A549 (cell line): ENCODE measurements around the gene SLIT3. TPM values are rescaled to one million over a fixed set of nuclear protein-coding genes. Genes with fewer than 3 reads are reported as not detected.

Experiments used
- ATAC-seq, 2 experiments: fragments of 200-7000 bp in 1 of 2; fragments of >200 bp in 1 of 2; cut with Nextera tagmentation in 1 of 2; cut with Tn5 transposase in 1 of 2; 3 replicates each; pipeline versions ENCODE4 v1.8.0 to v1.9.1; 2018 to 2020; ENCODE audit warnings: mild to moderate bottlenecking in 1 of 2, moderate library complexity in 1 of 2
- CTCF ChIA-PET: fragments of 300-600 bp; sonication (Branson Sonifier 250); formaldehyde crosslinking; extraction: SDS; loops from one replicate; lab custom pipeline; 2021; ENCODE audit warnings: antibody characterized with exemption, inconsistent platforms; lab: Yijun Ruan, JAX
- POLR2A ChIA-PET: fragments of 350-600 bp; formaldehyde crosslinking; extraction: SDS; loops from one replicate; lab custom pipeline; 2021; ENCODE audit warnings: antibody characterized with exemption, inconsistent platforms; lab: Yijun Ruan, JAX
- DNase-seq, 2 experiments: peaks; one replicate each; pipeline versions ENCODE4 v3.0.0 to v3.0.0-alpha.2; 2011 to 2016; ENCODE audit warnings: low read depth in 1 of 2, low spot score in 1 of 2
- FAIRE-seq: peaks from 2 replicates; lab custom pipeline; 2011; peaks lifted over from hg19 to GRCh38; lab: Jason Lieb, UNC
- H3K27ac ChIP-seq, 2 experiments: fragments of >200 bp; sonication (Bioruptor Twin); formaldehyde crosslinking; 3 replicates each; pipeline ENCODE4 v1.5.1; 2016 to 2017
- H3K4me1 ChIP-seq: fragments of >200 bp; sonication (Bioruptor Twin); formaldehyde crosslinking; 3 replicates; pipeline ENCODE4 v1.6.1; 2016
- H3K4me2 ChIP-seq: fragments of >200 bp; sonication (Bioruptor Twin); formaldehyde crosslinking; 3 replicates; pipeline ENCODE4 v1.6.1; 2016
- H3K4me3 ChIP-seq: fragments of >200 bp; sonication (Bioruptor Twin); formaldehyde crosslinking; 3 replicates; pipeline ENCODE4 v1.5.1; 2016
- H3K9me3 ChIP-seq: fragments of >200 bp; sonication (Bioruptor Twin); formaldehyde crosslinking; 3 replicates; pipeline ENCODE4 v1.6.1; 2016
- CBX8 ChIP-seq: fragments of 200-600 bp; sonication (generic); IDR thresholded peaks from 2 replicates; pipeline ENCODE4 v1.6.1; 2016
- CHD2 ChIP-seq: fragments of 150-350 bp; IDR thresholded peaks from 2 replicates; pipeline ENCODE4 v1.6.1; 2014; ENCODE audit warnings: low read length; ENCODE audit not compliant: partially characterized antibody
- CHD4 ChIP-seq: fragments of 200-600 bp; sonication (generic); IDR thresholded peaks from 2 replicates; pipeline ENCODE4 v1.6.1; 2016; ENCODE audit warnings: antibody characterized with exemption, mild to moderate bottlenecking, borderline replicate concordance
- CTCF ChIP-seq: fragments of >200 bp; sonication (Bioruptor Twin); formaldehyde crosslinking; IDR thresholded peaks from 3 replicates; pipeline ENCODE4 v1.5.1; 2016
- EHF ChIP-seq: fragments of 250-450 bp; sonication (Bioruptor Pico); IDR thresholded peaks from 2 replicates; pipeline ENCODE4 v1.5.0; 2020; ENCODE audit warnings: mild to moderate bottlenecking
- ESRRA ChIP-seq: fragments of 150-350 bp; IDR thresholded peaks from 2 replicates; pipeline ENCODE4 v1.6.1; 2014; ENCODE audit warnings: mild to moderate bottlenecking, low read length, borderline replicate concordance
- FOSB ChIP-seq: fragments of 250-450 bp; sonication (Bioruptor Pico); IDR thresholded peaks from 2 replicates; pipeline ENCODE4 v1.5.0; 2020; ENCODE audit warnings: mild to moderate bottlenecking, moderate library complexity
- GATA3 ChIP-seq: IDR thresholded peaks from 2 replicates; pipeline ENCODE4 v1.6.1; 2012; ENCODE audit warnings: borderline replicate concordance
- HOXA7 ChIP-seq: fragments of 250-450 bp; sonication (Bioruptor Pico); IDR thresholded peaks from 2 replicates; pipeline ENCODE4 v1.5.0; 2020; ENCODE audit warnings: mild to moderate bottlenecking, moderate library complexity
- HOXB13 ChIP-seq: fragments of 250-450 bp; sonication (Bioruptor Pico); IDR thresholded peaks from 2 replicates; pipeline ENCODE4 v1.5.0; 2020; ENCODE audit warnings: low read depth, mild to moderate bottlenecking, moderate library complexity
- KDM1A ChIP-seq: fragments of 200-600 bp; sonication (generic); IDR thresholded peaks from 2 replicates; pipeline ENCODE4 v1.6.1; 2016; ENCODE audit warnings: low read depth, mild to moderate bottlenecking
- KDM5A ChIP-seq: fragments of 200-600 bp; sonication (generic); IDR thresholded peaks from 2 replicates; pipeline ENCODE4 v1.6.1; 2016; ENCODE audit warnings: antibody characterized with exemption, mild to moderate bottlenecking
- MAFK ChIP-seq: fragments of 450-650 bp; IDR thresholded peaks from 2 replicates; pipeline ENCODE4 v1.6.1; 2014; ENCODE audit not compliant: partially characterized antibody
- MAZ ChIP-seq: fragments of 150-350 bp; IDR thresholded peaks from 2 replicates; pipeline ENCODE4 v1.6.1; 2014; ENCODE audit warnings: antibody characterized with exemption, low read depth, low read length, borderline replicate concordance
- NFE2L2 ChIP-seq: fragments of 150-350 bp; conservative IDR thresholded peaks from 2 replicates; pipeline ENCODE4 v1.6.1; 2014; ENCODE audit warnings: low read length
- NR3C1 ChIP-seq: fragments of >200 bp; sonication (Bioruptor Twin); formaldehyde crosslinking; IDR thresholded peaks from 3 replicates; pipeline ENCODE4 v1.6.1; 2017
- POLR2A ChIP-seq: IDR thresholded peaks from 2 replicates; pipeline ENCODE4 v1.6.1; 2012; ENCODE audit warnings: mild to moderate bottlenecking, low read length
- RAD21 ChIP-seq, 2 experiments: fragments of >200 bp in 1 of 2; sonication (Bioruptor Twin) in 1 of 2; formaldehyde crosslinking in 1 of 2; IDR thresholded peaks in 1 of 2; conservative IDR thresholded peaks in 1 of 2; 2 replicates in 1 of 2; 3 replicates in 1 of 2; pipeline ENCODE4 v1.6.1; 2012 to 2018; ENCODE audit warnings: inconsistent platforms in 1 of 2
- RARB ChIP-seq: fragments of 250-450 bp; sonication (Bioruptor Pico); IDR thresholded peaks from 2 replicates; pipeline ENCODE4 v1.8.0; 2021; ENCODE audit warnings: mild to moderate bottlenecking, moderate library complexity
- RFX5 ChIP-seq: fragments of 450-650 bp; IDR thresholded peaks from 2 replicates; pipeline ENCODE4 v1.7.1; 2014; ENCODE audit warnings: antibody characterized with exemption, mild to moderate bottlenecking, moderate library complexity
- SMC3 ChIP-seq: fragments of >200 bp; sonication (Bioruptor Twin); formaldehyde crosslinking; IDR thresholded peaks from 3 replicates; pipeline ENCODE4 v1.6.1; 2018; ENCODE audit warnings: inconsistent platforms
- SREBF2 ChIP-seq: fragments of 450-650 bp; IDR thresholded peaks from 2 replicates; pipeline ENCODE4 v1.6.1; 2014; ENCODE audit warnings: mild to moderate bottlenecking, moderate library complexity
- ZC3H11A ChIP-seq: fragments of 450-650 bp; IDR thresholded peaks from 2 replicates; pipeline ENCODE4 v1.6.1; 2014; ENCODE audit warnings: antibody characterized with exemption, mild to moderate bottlenecking
- ZFP36 ChIP-seq: fragments of 450-650 bp; IDR thresholded peaks from 2 replicates; pipeline ENCODE4 v1.6.1; 2014; ENCODE audit warnings: borderline replicate concordance; ENCODE audit not compliant: partially characterized antibody
- ZSCAN20 ChIP-seq: fragments of 250-450 bp; sonication (Bioruptor Pico); IDR thresholded peaks from 2 replicates; pipeline ENCODE4 v1.8.0; 2022; ENCODE audit warnings: mild to moderate bottlenecking, moderate library complexity
- WGBS: methylation state at CpG from one replicate; pipeline ENCODE4 v1.1.6; 2017; ENCODE audit errors: missing lambda C conversion rate; 5-methylcytosine and 5-hydroxymethylcytosine counted together
- polyA plus RNA-seq, 4 experiments: library from polyadenylated mRNA; depleted of rRNA in 3 of 4; stranded (reverse); fragments of >200 nt; fragmentation: RNase III in 1 of 4; extraction: RNeasy Plus Mini Kit Qiagen cat#74134 plus additional on column Dnase treatment in 1 of 4; gene quantifications; 2 replicates in 3 of 4; 3 replicates in 1 of 4; pipeline ENCODE4 v1.2.3, GENCODE V29; 2011 to 2017
- TF ChIP-seq, protein P1 (sequence below): IDR thresholded peaks from 2 replicates; pipeline ENCODE4 v1.6.1; 2012

SLIT3 gene
- polyA plus RNA-seq, 2 of the 4 experiments (the other 2 are of a cell fraction), result 12.7 to 22.9 TPM

DNA sequence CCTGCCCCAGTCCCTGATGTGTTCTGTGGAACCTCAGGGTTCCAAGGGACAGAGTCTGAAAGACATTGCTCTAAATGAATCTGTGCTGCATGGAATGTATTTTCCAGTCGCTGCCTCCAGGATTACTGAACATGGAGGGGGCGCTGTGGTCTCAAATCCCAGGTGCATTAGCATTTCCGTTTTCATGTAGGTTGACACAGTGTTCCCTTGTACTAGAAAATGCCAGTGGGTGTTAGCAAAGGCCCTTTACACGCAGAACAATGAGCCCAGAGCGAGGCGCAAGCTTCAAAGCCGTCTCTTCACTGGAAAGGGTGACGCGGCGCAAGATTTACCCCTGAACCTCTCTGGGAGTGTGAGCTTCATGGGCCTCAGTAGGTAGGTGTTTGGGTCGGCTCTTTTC lies 308.3 kb downstream of the SLIT3 start:
- H3K27ac ChIP-seq, result peak overlapping the region; percentile 18 to 84; a peak in 4 of 6 replicates
- peak; percentile 32 to 55; a peak in 3 of 6 replicates for ATAC-seq
- no peak overlapping the region for H3K4me3 ChIP-seq
- no peak for FAIRE-seq
- peaks cover 82% of the 10 kb centered on the region for H3K4me1 ChIP-seq
- peak in 1 of 2 experiments; percentile 68 for DNase-seq
- peak overlapping the region; percentile 35 for H3K4me2 ChIP-seq
- 77% methylated on average over 11 of the region's 11 CpGs for WGBS
- ChIA-PET POLR2A (no interaction called here), CTCF (interaction anchor here (0.6 to 8.1 kb wide), 9 partner anchors 10 to 607 kb away, joined by 3 to 96 read pairs (median 5); no protein-coding TSS in a partner anchor)
- no peaks in the 10 kb centered on the region for H3K9me3 ChIP-seq
- TF ChIP-seq CTCF (peak; percentile 37), RAD21 (conservative IDR thresholded peaks at IDR 0.05 in 1 of 2, IDR thresholded peaks at IDR 0.05 in 1 of 2) (peak; percentile 47 to 63; a peak in 4 of 5 replicates), SMC3 (0 out of 3 replicates have a peak, but pooled peaks have one; percentile 20), KDM5A (no peak), ZSCAN20 (CRISPR knock-in tag) (no peak)

- no peaks in the 10 kb centered on the region for H3K9me3 ChIP-seq
- POLR2A ChIA-PET, result no interaction called here
- no peak for FAIRE-seq
- DNase-seq, result peak in 1 of 2 experiments; percentile 24
- WGBS, result 49% methylated on average over 5 of the region's 5 CpGs
- H3K27ac ChIP-seq, result peak overlapping the region; percentile 8 to 84; a peak in 4 of 6 replicates
- TF ChIP-seq NR3C1 (no peak), RFX5 (no peak), CHD2 (no peak), FOSB (CRISPR knock-in tag) (no peak), EHF (CRISPR knock-in tag) (no peak), POLR2A (no peak), ZC3H11A (no peak), MAZ (no peak), CHD4 (no peak), RARB (CRISPR knock-in tag) (no peak), HOXA7 (CRISPR knock-in tag) (no peak), HOXB13 (CRISPR knock-in tag) (no peak), CBX8 (no peak), KDM1A (no peak), SREBF2 (no peak), NFE2L2 (no peak)
- TF ChIP-seq, protein P1, sequence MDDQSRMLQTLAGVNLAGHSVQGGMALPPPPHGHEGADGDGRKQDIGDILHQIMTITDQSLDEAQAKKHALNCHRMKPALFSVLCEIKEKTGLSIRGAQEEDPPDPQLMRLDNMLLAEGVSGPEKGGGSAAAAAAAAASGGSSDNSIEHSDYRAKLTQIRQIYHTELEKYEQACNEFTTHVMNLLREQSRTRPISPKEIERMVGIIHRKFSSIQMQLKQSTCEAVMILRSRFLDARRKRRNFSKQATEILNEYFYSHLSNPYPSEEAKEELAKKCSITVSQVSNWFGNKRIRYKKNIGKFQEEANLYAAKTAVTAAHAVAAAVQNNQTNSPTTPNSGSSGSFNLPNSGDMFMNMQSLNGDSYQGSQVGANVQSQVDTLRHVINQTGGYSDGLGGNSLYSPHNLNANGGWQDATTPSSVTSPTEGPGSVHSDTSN, result no peak
- TF ChIP-seq, all 56 proteins: peak for 0
- CTCF ChIA-PET, result interaction anchor here (0.6 to 8.1 kb wide), 11 partner anchors 11 to 607 kb away, joined by 3 to 96 read pairs (median 4); partner anchors contain the start of gene SLIT3
- ATAC-seq, result 0 out of 6 replicates have a peak, but pooled peaks of 1 of the 2 experiments have one; percentile 9
- peaks cover 86% of the 10 kb centered on the region for H3K4me1 ChIP-seq
- H3K4me2 ChIP-seq, result peak overlapping the region; percentile 35
- H3K4me3 ChIP-seq, result no peak overlapping the region
Observed at GRCh38 chr5:168992016-168992415, 308.9 kb downstream of the SLIT3 start.

GRCh38 chr5:168991311-168991710 lies 309.6 kb downstream of the SLIT3 start:
- FAIRE-seq (no peak), DNase-seq (peak in 1 of 2 experiments; percentile 22), ATAC-seq (peak in 1 of 2 experiments; percentile 8; a peak in 3 of 6 replicates)
- H3K4me2 ChIP-seq, result peak overlapping the region; percentile 35; the same call in 2 of the 3 replicates
- H3K4me3 ChIP-seq, result no peak overlapping the region
- no peak for TF ChIP-seq GATA3
- no peak for TF ChIP-seq POLR2A
- TF ChIP-seq ESRRA, result no peak
- TF ChIP-seq NFE2L2, result no peak
- TF ChIP-seq KDM1A, result no peak
- TF ChIP-seq ZFP36, result no peak
- no peak for TF ChIP-seq MAFK
- H3K27ac ChIP-seq, result peak overlapping the region; percentile 46 to 84; a peak in 4 of 6 replicates
- no peaks in the 10 kb centered on the region for H3K9me3 ChIP-seq
- ChIA-PET CTCF (interaction anchor here (0.8 to 8.1 kb wide), 11 partner anchors 12 to 588 kb away, joined by 3 to 96 read pairs (median 4); partner anchors contain the start of gene SLIT3), POLR2A (no interaction called here)
- 72% methylated on average over 2 of the region's 2 CpGs for WGBS
- peaks cover 86% of the 10 kb centered on the region for H3K4me1 ChIP-seq
